Right lung (tissue), 5 donors: ENCODE data around the gene CCDC7. TPM values are rescaled to one million over a fixed set of nuclear protein-coding genes. Genes with fewer than 3 reads are reported as not detected.
"Not testable (repeated sequence)": the region's sequence is repeated elsewhere in the genome, so short reads cannot be mapped to it uniquely, and the experiment has no call there.

Experiments used
- DNase-seq, 2 donors: peaks; one replicate each; pipeline ENCODE4 v3.0.0-alpha.2; 2013
- polyA plus RNA-seq, 5 donors: library from polyadenylated mRNA; unstranded; fragments of 120-200 nt; gene quantifications; one replicate each; pipeline versions ENCODE4 v1.2.1 to v1.2.3, GENCODE V29; 2013; ENCODE audit warnings: inconsistent platforms in 1 of 5, low replicate concordance in 1 of 5; ENCODE audit not compliant: insufficient read length in 5 of 5, insufficient read depth in 1 of 5

CCDC7 gene
- polyA plus RNA-seq, 5 donors = 3.8 to 10.3 (median 6.3) TPM

DNA sequence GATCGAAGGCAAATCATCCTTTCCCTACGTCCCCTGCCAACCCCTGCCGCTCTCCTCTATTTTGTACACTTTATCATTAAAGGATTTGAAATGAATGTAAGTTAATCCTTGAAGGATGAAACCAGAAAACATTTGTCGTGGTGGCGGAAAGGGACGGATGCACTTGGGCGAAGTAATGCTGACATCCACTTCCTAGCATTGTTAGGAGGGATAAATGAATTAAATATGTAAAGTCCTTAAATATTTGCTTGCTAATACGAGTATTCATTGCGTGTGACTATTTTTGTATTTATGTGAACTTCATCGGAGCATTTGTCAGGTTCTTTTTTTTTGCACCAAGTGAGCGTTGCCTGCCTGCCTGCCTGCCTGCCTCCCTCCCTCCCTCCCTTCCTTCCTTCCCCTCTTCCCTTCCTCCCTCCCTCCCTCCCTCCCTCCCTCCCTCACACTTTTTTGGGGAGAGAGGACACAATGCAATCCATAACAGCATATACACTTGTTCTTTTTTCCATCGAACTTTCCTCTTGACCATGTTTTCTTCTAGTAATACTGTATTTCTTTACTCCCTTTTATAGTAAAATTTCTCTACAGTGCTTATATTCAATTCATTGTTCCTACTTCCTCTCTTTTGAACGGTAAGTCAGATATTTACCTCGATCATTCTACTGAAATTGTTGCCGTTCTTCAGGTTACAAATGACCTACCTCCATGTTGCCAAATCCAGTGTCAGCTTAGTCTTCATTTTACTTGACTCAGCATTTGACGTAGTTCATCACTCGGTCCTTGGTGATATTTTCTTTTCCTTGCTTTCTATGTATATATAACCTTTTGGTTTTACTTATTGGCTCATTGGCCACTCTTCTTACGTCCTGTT lies 831 bp downstream of the CCDC7 start:
- DNase-seq = peak in 1 of 2 donors; percentile 53

DNA sequence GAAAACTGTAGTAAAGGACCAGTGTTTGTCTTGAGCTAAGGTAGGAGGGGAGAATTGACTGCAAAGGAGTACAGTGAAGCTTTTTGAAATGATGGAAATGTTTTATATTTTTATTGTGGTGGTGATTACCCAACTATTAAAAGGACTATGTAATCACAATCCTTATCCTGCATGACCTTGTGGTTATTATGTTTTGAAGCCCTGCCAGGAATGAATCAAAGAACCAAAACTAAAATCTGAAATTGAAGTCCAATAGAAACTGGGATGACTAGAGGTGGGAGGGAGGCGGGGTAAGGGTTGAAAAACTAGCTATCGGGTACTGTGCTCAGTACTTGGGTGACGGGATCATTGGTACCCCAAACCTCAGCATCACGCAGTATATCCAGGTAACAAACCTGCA lies 8.2 kb downstream of the CCDC7 start:
- DNase-seq = no peak

DNA sequence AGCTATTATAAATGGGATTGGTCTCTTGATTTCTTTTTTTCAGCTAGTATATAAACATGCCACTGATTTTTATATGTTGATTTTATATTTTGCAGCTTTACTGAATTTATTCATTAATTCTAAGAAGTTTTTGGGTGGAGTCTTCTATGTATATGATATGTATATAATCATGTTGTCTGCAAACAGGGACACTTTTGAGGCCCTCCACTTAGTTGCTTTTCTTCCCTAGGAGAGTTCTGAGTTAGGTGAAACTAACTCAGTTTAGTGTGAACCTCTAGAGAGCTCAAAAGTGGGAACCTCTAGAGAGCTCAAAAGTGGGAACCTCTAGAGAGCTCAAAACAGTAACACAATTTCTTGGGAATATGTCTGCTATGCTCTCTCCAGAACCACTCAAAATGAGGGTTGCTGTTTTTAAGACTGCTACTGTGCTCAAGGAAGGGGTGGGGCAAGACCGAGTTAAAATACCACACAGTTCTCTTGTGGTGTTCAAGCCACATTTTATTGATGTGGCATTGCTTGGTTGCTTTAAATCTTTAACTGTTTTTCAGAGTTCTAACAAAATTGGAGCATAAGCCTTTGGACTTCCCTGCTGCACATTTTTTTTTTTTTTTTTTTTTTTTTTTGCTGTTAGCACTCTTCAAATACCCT lies 13.2 kb downstream of the CCDC7 start:
- no peak for DNase-seq

DNA sequence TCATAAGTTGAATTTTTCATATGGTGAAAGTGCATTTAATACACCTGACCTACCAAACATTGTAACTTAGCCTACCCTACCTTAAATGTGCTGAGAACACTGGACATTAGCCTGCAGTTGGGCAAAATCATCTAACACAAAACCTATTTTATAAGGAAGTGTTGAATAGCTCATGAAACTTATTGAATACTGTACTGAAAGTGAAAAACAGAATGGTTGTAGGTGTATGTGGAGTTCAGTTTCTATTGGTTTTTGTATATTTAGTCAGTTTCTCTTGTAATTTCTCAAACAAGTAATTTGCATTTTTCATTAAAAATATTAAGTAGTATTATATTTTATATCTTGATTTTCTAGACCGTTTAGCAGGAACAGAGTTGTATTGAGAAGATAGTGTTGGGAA lies 15.3 kb downstream of the CCDC7 start:
- no peak for DNase-seq

DNA sequence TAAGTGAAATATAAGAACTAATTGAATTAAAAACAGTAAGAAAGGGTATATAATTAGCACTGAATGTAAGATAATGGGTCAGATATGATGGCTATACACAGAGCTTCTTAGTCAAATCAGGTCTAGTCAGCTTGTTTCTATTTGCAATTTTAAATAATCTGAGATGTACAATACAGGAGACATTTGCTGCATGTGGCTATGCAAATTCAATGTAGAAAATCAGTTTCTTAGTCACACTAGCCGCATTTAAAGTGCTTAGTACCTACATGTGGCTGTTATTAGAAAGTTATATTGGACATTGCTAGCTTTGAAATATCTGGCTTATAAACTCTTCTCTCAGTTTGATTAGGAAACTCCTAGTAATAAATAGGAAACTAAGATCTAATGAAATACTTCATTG lies 25.3 kb downstream of the CCDC7 start:
- DNase-seq = no peak

DNA sequence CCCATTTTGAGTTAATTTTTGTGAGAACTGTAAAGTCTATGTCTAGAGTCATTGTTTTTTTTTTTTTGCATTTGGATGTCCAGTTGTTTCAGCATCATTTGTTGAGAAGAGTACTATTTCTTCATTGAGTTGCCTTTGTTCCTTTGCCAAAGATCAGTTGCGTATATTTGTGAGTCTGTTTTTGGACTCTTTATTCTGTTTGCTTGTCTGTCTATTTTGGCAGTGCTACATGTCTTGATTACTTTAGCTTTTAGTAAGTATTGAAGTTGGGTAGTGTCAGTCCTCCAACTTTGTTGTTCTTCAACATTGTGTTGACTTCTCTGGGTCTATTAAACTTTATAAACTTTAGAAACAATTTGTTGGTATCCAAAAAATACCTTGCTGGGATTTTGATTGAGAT lies 31.6 kb downstream of the CCDC7 start:
- DNase-seq = no peak

DNA sequence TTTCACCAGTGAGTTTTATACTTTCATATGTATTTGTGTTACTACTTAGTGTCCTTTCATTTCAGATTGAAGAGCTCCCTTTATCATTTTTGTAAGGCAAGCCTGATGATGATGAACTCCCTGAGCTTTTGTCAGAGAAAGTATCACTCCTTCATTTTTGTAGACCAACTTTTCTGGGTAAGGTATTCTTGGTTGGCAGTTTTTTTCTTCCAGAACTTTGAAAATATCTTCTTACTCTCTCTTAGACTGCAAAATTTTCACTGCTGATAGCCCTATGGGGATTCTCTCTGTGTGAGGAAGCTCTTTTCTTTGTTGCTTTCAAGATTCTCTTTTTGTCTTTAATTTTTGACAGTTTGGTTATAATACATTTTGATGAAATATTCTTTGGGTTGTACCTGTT lies 35.7 kb downstream of the CCDC7 start:
- DNase-seq = no peak

DNA sequence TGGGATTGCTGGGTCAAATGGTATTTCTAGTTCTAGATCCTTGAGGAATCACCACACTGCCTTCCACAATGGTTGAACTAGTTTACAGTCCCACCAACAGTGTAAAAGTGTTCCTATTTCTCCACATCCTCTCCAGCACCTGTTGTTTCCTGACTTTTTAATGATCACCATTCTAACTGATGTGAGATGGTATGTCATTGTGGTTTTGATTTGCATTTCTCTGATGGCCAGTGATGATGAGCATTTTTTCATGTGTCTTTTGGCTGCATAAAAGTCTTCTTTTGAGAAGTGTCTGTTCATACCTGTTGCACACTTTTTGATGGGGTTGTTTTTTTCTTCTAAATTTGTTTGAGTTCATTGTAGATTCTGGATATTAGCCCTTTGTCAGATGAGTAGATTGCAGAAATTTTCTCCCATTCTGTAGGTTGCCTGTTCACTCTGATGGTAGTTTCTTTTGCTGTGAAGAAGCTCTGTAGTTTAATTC lies 37.1 kb downstream of the CCDC7 start:
- DNase-seq = not testable (repeated sequence)

DNA sequence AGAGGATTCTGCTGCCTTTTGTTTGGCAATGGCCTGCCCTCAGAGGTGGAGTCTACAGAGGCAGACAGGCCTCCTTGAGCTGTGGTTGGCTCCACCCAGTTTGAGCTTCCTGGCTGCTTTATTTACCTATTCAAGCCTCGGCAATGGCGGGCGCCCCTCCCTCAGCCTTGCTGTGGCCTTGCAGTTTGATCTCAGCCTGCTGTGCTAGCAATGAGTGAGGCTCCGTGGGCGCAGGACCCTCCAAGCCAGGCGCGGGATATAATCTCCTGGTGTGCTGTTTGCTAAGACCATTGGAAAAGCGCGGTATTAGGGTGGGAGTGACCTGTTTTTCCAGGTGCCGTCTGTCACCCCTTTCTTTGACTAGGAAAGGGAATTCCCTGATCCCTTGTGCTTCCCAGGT lies 42.1 kb downstream of the CCDC7 start:
- DNase-seq = not testable (repeated sequence)

DNA sequence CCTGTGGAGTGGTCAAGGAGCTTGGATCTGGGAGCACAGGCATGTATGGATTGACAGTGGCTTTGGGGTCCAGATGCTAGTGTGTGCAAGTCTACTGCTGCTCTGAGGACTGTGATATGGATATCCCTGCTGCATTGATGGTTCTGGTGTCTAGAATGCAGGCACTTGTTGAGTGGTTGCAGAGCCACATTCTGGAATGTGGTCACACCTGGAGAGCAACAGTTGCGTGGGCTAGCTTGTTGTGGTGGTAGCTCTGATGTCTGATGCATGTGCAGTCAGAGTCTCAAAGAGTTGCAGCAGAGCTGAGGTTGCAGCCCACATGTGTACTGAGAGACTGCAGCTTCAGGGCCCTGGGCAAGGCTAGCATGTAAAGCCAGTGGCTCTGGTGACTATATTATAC lies 43.2 kb downstream of the CCDC7 start:
- DNase-seq = no peak

DNA sequence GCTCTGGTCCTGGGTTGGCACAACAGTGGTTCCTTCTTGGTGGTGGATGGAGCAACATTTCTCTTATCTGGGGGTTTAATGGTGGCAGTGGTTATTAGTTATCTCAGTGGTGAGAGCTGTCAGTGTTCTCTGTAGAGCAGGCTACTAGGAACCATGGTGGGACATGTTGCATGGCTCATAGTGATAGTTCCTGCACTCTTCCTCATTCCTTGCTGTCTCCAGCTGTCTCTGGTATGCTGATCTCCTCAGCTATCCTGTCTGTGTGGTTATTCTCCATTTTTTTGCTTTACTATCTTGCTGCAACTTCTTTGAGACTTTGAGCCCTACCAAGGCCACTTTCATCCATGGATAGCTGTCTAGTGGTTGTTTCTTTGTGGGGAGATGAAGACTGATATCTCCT lies 44.0 kb downstream of the CCDC7 start:
- no peak for DNase-seq

DNA sequence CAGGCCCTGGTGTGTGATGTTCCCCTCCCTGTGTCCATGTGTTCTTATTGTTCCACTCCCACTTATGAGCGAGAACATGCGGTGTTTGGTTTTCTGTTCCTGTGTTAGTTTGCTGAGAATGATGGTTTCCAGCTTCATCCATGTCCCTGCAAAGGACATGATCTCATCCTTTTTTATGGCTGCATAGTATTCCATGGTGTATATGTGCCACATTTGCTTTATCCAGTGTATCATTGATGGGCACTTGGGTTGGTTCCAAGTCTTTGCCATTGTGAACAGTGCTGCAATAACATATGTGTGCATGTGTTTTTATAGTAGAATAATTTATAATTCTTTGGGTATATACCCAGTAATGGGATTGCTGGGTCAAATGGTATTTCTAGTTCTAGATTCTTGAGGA lies 48.6 kb downstream of the CCDC7 start:
- DNase-seq = not testable (repeated sequence)

DNA sequence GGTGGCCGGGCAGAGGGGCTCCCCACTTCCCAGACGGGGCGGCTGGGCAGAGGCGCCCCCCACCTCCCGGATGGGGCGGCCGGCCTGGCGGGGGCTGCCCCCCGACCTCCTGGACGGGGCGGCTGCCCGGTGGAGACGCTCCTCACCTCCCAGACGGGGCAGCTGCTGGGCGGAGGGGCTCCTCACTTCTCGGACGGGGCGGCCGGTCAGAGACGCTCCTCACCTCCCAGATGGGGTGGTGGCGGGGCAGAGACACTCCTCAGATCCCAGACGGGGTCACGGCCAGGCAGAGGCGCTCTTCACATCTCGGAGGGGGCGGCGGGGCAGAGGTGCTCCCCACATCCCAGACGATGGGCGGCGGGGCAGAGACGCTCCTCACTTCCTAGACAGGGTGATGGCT lies 54.2 kb downstream of the CCDC7 start:
- DNase-seq = not testable (repeated sequence)

DNA sequence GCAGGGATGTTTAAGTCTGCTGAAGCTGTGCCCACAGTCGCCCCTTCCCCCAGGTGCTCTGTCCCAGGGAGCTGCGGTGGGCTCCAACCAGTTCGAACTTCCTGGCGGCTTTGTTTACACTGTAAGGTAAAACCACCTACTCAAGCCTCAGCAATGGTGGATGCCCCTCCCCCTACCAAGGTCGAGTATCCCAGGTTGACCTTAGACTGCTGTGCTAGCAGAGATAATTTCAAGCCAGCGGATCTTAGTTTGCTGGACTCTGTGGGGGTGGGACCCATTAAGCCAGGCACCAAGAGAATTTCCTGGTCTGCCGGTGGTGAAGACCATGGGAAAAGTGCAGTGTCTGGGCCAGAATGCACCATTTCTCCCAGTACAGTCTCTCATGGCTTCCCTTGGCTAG lies 56.0 kb downstream of the CCDC7 start:
- DNase-seq = no peak

DNA sequence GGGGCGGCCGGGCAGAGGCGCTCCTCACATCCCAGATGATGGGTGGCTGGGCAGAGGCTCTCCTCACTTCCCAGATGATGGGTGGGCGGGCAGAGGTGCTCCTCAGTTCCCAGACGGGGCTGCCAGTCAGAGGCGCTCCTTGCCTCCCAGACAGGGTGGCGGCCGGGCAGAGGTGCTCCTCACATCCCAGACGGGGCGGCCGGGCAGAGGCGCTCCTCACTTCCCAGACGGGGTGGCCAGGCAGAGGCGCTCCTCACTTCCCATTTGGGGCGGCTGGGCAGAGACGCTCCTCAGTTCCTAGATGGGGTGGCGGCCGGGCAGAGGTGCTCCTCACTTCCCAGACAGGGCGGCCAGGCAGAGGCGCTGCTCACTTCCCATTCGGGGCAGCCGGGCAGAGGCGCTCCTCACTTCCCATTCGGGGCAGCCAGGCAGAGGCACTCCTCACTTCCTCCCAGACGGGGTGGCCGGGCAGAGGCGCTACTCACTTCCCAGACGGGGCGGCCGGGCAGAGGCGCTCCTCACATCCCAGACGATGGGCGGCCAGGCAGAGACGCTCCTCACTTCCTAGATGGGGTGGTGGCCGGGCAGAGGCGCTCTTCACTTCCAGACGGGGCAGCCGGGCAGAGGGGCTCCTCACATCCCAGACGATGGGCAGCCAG lies 60.0 kb downstream of the CCDC7 start:
- DNase-seq = not testable (repeated sequence)

DNA sequence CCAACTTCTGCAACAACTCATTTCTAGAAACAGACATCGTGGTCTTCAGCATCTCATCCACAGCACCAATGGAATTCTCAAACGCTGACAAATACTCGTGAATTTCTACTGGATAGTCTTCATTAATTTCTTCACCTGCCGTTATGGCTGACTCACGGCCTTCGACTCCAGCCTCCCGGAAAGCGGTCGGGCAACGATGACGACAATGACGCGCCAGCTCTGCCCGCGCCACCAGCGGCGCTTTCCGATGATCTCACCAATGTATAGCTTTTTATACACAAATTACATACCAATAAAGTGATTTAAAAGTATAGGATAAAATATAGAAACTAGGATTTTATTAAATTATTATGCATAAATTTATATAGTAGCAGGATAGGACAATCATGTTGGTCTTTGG lies 65.7 kb downstream of the CCDC7 start:
- no peak for DNase-seq

DNA sequence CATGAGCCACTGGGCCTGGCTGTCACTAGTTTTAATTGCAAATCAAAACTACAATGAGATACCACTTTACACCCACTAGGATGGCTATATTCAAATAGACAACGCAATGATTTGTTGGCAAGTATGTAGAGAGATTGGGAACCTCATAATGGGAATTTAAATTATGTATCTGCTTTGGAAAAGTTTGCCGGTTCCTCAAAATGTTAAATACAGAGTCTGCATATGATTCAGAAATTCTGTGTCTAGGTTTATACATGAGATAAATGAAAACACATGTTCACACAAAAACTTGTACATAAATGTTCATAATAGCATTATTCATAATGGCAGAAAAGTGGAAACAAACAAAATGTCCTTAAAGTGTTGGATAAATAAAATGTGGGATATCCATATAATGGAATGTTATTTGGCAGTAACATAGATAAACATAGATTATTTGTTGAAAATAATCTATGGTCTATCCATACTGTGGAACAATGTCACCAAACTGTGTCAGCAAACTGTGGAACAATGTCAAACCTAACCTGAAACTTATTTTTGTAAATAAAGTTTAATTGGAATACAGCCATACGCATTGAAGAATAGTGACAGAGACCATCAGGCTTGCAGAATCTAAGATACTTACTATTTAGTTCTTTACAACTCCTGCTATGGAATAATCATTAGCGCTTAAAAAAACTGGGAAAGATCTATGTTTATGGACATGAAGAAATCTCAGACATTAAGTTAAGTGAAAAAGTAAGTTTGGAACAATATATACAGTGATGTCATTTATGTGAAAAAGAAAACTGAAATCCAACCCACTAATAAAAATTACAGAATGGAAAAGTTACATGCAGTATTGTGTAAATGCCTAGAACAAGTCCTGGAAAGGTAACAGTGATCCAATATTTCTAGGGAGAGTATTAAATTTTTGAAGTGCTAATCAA lies 70.9 kb downstream of the CCDC7 start:
- no peak for DNase-seq

DNA sequence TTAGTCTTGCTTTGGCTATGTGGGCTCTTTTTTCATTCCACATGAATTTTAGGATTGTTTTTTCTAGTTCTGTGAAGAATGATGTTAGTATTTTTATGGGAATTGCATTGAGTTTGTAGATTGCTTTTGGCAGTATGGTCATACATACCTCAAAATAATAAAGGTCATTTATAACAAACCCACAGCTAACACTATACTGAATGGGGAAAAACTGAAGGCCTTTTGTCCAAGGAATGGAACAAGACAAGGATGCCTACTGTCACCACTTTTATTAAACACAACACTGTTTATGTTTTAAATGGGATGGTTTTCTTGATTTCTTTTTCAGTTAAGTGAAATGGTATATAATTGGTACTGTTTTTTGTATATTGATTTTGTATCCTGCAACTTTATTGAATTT lies 84.3 kb downstream of the CCDC7 start:
- DNase-seq = no peak

DNA sequence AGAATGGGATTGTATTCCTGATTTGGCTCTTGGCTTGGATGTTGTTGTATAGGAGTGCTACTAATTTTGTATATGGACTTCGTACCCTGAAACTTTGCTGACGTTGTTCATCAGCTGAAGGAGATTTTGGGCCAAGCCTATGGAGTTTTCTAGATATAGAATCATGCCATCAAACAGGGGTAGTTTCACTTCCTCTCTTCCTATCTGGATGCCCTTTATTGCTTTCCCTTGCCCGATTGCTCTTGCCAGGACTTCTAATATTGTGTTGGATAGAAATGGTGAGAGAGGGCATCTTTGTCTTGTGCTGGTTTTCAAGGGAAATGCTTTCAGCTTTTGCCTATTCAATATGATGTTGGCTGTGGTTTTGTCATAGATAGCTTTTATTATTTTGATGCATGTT lies 92.3 kb downstream of the CCDC7 start:
- DNase-seq = no peak

DNA sequence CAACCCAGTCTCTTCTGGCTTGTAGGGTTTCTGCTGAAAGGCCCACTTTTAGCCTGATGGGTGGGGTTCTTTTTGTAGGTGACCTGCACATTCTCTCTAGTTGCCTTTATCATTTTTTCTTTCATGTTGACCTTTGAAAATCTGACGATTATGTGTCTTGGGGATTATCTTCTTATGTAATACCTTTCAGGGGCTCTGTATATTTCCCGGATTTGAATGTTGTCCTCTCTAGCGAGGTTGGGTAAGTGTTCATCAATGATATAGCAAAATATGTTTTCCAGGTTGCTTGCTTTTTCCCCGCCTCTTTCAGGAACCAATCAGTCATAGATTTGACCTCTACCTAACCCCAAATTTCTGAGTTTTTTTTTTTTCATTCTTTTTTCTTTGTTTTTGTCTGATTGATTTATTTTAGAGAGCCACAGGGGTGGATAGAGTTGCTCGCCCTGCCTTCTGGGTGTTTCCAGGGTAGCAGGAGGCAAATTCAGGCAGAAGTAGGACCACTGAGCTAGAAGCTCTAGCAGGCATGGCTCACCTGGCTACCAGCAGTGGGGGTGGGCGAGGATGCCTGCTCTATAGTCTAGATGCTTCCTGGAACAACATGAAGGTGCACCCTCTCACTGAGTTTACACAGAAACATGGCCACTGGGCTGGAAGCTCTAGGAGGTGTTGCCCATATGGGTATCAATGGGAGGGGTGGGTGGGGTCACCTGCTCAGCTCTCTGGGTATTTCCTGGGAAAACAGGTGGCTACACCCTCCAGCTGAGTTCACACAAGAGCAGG lies 94.9 kb downstream of the CCDC7 start:
- DNase-seq = no peak

DNA sequence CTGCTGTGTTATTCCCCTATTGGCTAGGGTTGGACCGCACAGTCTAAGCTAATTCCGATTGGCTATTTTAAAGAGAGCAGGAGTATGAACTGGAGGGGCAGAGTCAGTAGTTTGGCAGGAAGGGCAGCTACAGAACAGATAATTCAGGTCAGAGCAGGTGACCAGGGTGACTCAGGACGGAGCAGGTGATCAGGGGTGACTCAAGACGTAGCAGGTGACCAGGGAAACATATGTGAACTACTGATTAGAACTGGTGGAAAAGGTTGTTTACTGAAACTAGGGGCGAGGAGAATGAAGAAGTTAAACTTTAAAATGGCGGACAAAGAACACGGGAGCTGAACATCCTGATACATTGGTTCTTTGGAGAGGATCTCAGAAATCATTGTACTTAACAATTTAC lies 102.3 kb downstream of the CCDC7 start:
- no peak for DNase-seq
